Gastrocnemius medialis (tissue), 4 donors: ENCODE results near the gene PLCG1. TPM values are rescaled to one million over a fixed set of nuclear protein-coding genes. Genes with fewer than 3 reads are reported as not detected.

Experiments
- ATAC-seq, 2 donors: fragments of 150-250 bp; one replicate each; pipeline ENCODE4 v1.9.1; 2016
- DNase-seq, 2 donors: peaks; one replicate each; pipeline ENCODE4 v3.0.0-alpha.2; 2019
- H3K27ac ChIP-seq, 4 donors: fragments of 200-600 bp; sonication (generic); 1 replicate in 1 of 4; 2 replicates in 3 of 4; pipeline ENCODE4 v1.5.1; 2016 to 2018; ENCODE audit warnings: mild to moderate bottlenecking in 2 of 4, moderate library complexity in 1 of 4
- H3K27me3 ChIP-seq, 3 donors: fragments of 200-600 bp; sonication (generic) in 2 of 3; 1 replicate in 1 of 3; 2 replicates in 2 of 3; pipeline versions ENCODE4 v1.5.1 to v1.6.0; 2016 to 2019; ENCODE audit warnings: mild to moderate bottlenecking in 1 of 3, moderate library complexity in 1 of 3
- H3K36me3 ChIP-seq, 2 donors: fragments of 200-600 bp; sonication (generic) in 1 of 2; one replicate each; pipeline ENCODE4 v1.5.1; 2017 to 2018
- H3K4me1 ChIP-seq, 2 donors: fragments of 200-600 bp; sonication (generic) in 1 of 2; one replicate each; pipeline ENCODE4 v1.5.1; 2016 to 2017; ENCODE audit warnings: mild to moderate bottlenecking in 2 of 2
- H3K4me3 ChIP-seq, 4 donors: fragments of 200-600 bp; sonication (generic) in 3 of 4; 1 replicate in 1 of 4; 2 replicates in 3 of 4; pipeline ENCODE4 v1.5.1; 2016 to 2019; ENCODE audit warnings: mild to moderate bottlenecking in 2 of 4
- H3K9me3 ChIP-seq, 3 donors: fragments of 200-600 bp; sonication (generic) in 2 of 3; 1 replicate in 1 of 3; 2 replicates in 2 of 3; pipeline ENCODE4 v1.5.1; 2016 to 2019
- CTCF ChIP-seq, 5 experiments: fragments of 450-650 bp in 3 of 5; fragments of 200-600 bp in 2 of 5; sonication (generic) in 2 of 5; IDR thresholded peaks in 4 of 5; conservative IDR thresholded peaks in 1 of 5; 1 replicate in 4 of 5; 2 replicates in 1 of 5; pipeline ENCODE4 v1.5.1; 2016 to 2019; ENCODE audit warnings: antibody characterized with exemption in 5 of 5, mild to moderate bottlenecking in 3 of 5, moderate library complexity in 3 of 5
- POLR2A ChIP-seq, 2 donors: fragments of 450-650 bp; IDR thresholded peaks; one replicate each; pipeline ENCODE4 v1.6.1; 2017; ENCODE audit warnings: antibody characterized with exemption in 2 of 2, mild to moderate bottlenecking in 2 of 2, moderate library complexity in 2 of 2
- in situ Hi-C, 4 donors: fragments of 200-750 bp; cut with MboI; loops; one replicate each; pipeline versions ENCODE4 v1.15.0 to v1.8.0; 2017; ENCODE audit warnings: low sequenced_read_pairs in 4 of 4
- intact Hi-C: fragments of 100-400 bp; cut with DNase I; formaldehyde crosslinking; loops from one replicate; pipeline ENCODE4 v1.15.1; 2023; ENCODE audit warnings: low total_unique reads
- total RNA-seq, 4 donors: library from RNA; depleted of rRNA; stranded (reverse); fragments of >200 nt; gene quantifications; one replicate each; pipeline versions ENCODE4 v1.1.0 to v1.2.3, GENCODE V29; 2016

PLCG1 gene
- total RNA-seq, 4 donors from 2014 or later, result 19.9 to 58.0 (median 35.0) TPM

- TF ChIP-seq CTCF (IDR thresholded peaks at IDR 0.05 in 4 of 5, conservative IDR thresholded peaks at IDR 0.05 in 1 of 5), result no peak
- no peak for TF ChIP-seq POLR2A (IDR thresholded peaks at IDR 0.05)
- Histone ChIP-seq H3K9me3 (no peaks in the 10 kb centered on the region), H3K27me3 (no peaks in the 10 kb centered on the region), H3K27ac (peak overlapping the region in 2 of 4 donors; percentile 36 to 53), H3K4me3 (no peak overlapping the region), H3K36me3 (peaks cover 0 to 4% of the 10 kb centered on the region in 2 donors), H3K4me1 (peaks cover 0 to 6% of the 10 kb centered on the region in 2 donors)
- DNase-seq (peak in 1 of 2 donors; percentile 62), ATAC-seq (peak in 1 of 2 donors; percentile 77)
- intact Hi-C loops, result no loop called here
- in situ Hi-C loops, result no loop called here
These were observed 54.5 kb downstream of the PLCG1 start for GRCh38 chr20:41191562-41192500.

GRCh38 chr20:41192575-41192974 is 55.2 kb downstream of the PLCG1 start:
- no peak overlapping the region for H3K27ac ChIP-seq
- H3K27me3 ChIP-seq, result no peaks in the 10 kb centered on the region
- DNase-seq (no peak), ATAC-seq (no peak)
- intact Hi-C loops, result no loop called here
- no peaks in the 10 kb centered on the region for H3K9me3 ChIP-seq
- H3K4me1 ChIP-seq, result peaks cover 0 to 6% of the 10 kb centered on the region in 2 donors
- in situ Hi-C loops, result no loop called here
- no peak overlapping the region for H3K4me3 ChIP-seq
- H3K36me3 ChIP-seq, result peaks cover 0 to 4% of the 10 kb centered on the region in 2 donors
- TF ChIP-seq POLR2A (IDR thresholded peaks at IDR 0.05), result no peak
- TF ChIP-seq CTCF (IDR thresholded peaks at IDR 0.05 in 4 of 5, conservative IDR thresholded peaks at IDR 0.05 in 1 of 5), result no peak

- Histone ChIP-seq H3K36me3 (peaks cover 0 to 21% of the 10 kb centered on the region in 2 donors), H3K27ac (no peak overlapping the region), H3K9me3 (peaks cover 0 to 5% (median 0%) of the 10 kb centered on the region in 3 donors), H3K27me3 (no peaks in the 10 kb centered on the region), H3K4me3 (no peak overlapping the region), H3K4me1 (peaks cover 0 to 1% of the 10 kb centered on the region in 2 donors)
- intact Hi-C loops (no loop called here), in situ Hi-C loops (no loop called here)
- ATAC-seq (no peak), DNase-seq (no peak)
- no peak for TF ChIP-seq POLR2A (IDR thresholded peaks at IDR 0.05)
- TF ChIP-seq CTCF (IDR thresholded peaks at IDR 0.05 in 4 of 5, conservative IDR thresholded peaks at IDR 0.05 in 1 of 5), result no peak
These were observed 59.4 kb downstream of the PLCG1 start for GRCh38 chr20:41196653-41197225.

DNA sequence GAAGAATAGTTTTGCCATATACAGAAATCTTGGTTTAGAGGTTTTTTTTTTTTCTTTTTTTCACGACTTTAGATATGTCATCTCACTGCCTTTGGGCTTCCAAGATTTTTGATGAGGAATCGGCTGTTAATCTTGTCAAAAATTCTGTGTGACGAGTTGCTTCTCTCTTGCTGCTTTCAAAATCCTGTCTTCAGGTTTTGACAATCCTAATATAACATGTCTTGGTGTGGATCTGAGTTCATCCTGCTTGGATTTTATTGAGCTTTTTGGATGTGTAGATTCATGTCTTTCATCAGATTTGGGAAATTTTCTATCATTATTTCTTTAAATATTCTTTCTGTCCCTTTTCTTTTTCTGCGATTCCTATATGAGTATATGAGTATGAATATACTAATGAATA is 61.1 kb downstream of the PLCG1 start:
- Histone ChIP-seq H3K27ac (no peak overlapping the region), H3K27me3 (no peaks in the 10 kb centered on the region), H3K4me3 (no peak overlapping the region), H3K4me1 (no peaks in the 10 kb centered on the region), H3K9me3 (peaks cover 0 to 5% (median 0%) of the 10 kb centered on the region in 3 donors), H3K36me3 (peaks cover 0 to 26% of the 10 kb centered on the region in 2 donors)
- intact Hi-C loops (no loop called here), in situ Hi-C loops (no loop called here)
- DNase-seq (no peak), ATAC-seq (no peak)
- TF ChIP-seq POLR2A (IDR thresholded peaks at IDR 0.05), result no peak
- no peak for TF ChIP-seq CTCF (IDR thresholded peaks at IDR 0.05 in 4 of 5, conservative IDR thresholded peaks at IDR 0.05 in 1 of 5)
